ENCODE data around the gene PRELID2.
"Not testable (repeated sequence)": the region's sequence is repeated elsewhere in the genome, so short reads cannot be mapped to it uniquely, and the experiment has no call there.

PRELID2 gene

DNA sequence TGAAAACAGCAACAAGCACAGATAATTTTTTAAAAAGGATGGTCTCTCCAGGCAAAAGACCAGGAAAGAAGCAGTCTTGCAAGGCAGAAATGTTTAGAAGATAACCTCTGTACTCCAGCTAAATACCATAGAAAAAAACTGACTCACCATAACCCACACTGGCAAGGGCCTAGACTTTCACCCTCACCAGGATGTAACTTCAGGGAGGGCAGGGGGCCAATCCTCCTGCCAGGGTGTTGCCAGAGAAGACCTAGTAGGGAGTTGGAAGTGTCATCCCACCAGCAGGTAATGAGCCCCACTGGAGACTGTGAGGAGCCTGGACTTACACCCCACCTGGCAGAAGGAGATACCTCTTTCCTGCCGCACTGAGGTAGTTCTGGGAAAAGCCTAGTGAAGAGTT is 97.6 kb downstream of the PRELID2 start:
- DNase-seq: no peak

DNA sequence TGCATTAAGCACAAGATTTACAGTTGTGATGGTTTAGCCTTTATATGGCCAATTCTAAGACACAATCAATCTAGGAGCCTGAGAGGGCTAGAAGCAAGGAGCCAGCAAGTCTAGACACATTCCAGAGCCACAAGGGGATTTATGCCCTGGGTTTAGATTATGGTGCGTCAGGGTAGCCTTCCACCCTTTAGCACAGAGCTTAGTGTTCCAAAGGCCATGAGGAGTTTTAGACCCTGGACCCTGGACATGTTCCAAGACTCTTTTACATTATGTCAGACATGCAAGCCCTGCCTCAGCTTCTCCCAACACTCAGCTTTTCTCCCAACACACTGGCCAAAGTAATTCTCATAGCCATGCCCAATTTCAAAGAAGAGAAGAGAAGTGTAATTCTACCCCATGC is 105.2 kb downstream of the PRELID2 start:
- DNase-seq: not testable (repeated sequence)

DNA sequence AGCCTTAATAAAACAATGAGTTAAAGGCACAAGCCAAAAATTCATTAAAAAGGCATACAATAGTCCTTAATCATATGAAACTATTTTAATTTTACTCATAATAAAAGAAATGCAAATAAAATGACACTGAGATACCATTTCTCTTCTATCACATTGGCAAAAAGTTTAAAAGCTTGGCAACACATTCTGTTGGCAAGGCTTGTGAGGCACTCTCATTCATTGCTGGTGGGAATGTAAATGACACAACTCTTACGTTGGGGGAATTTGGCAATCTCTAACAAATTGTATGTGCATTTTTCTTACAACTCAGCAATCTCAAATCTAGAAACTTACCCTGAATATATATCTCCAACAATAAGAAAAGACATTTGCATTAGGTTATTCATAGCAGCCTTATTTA is 111.6 kb downstream of the PRELID2 start:
- no peak for DNase-seq

DNA sequence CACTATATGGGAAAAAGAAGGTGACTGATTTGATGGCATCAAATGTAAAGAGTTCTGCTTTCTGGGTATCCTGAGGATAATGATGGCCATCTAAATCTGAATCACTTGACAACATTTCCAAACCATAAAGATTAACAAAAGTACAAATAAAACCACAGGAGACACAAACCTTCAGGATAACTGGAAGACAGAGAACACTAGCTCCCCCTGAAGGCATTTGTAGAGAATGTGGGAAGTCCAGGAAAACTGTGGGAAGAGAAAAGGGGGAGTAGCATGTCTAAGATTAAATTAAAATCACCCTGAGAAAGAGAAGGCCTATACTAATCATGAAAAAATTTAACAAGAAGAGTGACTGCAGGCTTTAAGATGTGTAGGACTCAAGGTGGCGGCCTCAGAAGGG is 116.2 kb downstream of the PRELID2 start:
- no peak for DNase-seq

DNA sequence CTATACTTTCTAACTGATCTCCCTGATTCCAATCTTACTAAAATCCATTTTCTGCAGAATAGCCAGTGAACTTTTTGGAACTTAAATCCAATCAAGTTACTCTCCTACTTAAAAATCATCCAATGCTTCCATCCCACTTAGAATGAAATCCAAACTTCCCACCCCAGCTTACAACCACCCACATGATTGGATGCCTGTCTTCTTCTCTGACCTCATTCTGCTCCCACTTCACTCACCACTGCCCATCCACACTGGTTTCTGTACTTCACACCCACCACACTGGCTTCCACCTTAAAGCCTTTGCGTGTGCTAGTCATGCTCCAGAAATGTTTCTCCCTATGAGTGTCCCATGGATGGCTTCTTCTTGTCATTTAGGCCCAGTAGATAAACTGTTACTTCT is 119.7 kb downstream of the PRELID2 start:
- DNase-seq: no peak

DNA sequence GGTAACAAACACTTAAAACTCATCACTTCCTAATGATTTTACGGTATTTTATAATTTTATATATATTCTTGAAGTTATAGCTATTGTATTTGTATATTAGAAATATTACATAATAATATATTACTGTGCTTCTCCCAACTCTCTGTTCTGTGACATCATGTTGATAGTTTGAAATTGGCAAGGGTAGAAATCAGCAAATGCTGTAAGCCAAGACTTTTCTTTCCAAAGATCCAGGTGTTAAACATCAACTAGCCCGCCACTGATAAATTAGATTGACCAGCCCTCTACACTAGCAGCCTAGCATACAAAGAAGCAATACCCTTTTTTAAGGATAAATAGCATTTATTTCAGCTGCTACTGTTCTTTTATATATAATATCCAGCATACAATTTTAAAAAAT is 122.9 kb downstream of the PRELID2 start:
- no peak for DNase-seq

DNA sequence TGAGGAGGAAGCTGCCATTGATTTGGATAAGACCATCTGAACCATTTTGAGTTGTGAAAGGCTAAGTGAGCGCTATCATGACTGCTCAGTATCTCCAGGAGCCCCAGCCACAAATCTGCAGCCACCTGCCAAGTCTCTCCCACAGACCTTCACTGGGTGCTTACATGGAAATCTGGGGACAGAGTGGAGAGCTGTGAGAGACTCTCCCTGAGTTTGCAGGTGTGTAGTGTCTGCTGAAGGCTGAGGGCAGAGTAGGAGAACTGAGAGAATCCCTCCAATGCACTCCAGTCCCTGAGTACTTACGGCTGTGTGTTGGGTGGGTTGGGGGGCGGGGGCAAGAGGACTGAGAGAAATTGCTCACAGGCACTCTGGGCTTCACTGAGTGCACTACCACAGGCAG is 123.7 kb downstream of the PRELID2 start:
- no peak for DNase-seq
